ENCODE results near the gene NCOA1. TPM values are rescaled to one million over a fixed set of nuclear protein-coding genes. Genes with fewer than 3 reads are reported as not detected.

Gene NCOA1
- total RNA-seq, 1 donor from 2014 or later, result 29.0 TPM

GRCh38 chr2:24618680-24619079 is 127.6 kb downstream of the NCOA1 start:
- no peaks in the 10 kb centered on the region for H3K9me3 Mint-ChIP-seq (ENCODE audit: unreplicated experiment)
- DNase-seq (ENCODE audit: extremely low spot score, unreplicated experiment), result no peak
- no peaks in the 10 kb centered on the region for H3K36me3 Mint-ChIP-seq (ENCODE audit: unreplicated experiment)
- no peak overlapping the region for H3K27ac Mint-ChIP-seq (ENCODE audit: unreplicated experiment)
- H3K4me1 Mint-ChIP-seq (ENCODE audit: unreplicated experiment), result peaks cover 1% of the 10 kb centered on the region
- no peak overlapping the region for H3K4me3 Mint-ChIP-seq (ENCODE audit: unreplicated experiment)
- no peak for TF ChIP-seq CTCF (IDR thresholded peaks at IDR 0.05)
- no peaks in the 10 kb centered on the region for H3K27me3 Mint-ChIP-seq (ENCODE audit: unreplicated experiment)

GRCh38 chr2:24620936-24621335 is 129.9 kb downstream of the NCOA1 start:
- DNase-seq (ENCODE audit: extremely low spot score, unreplicated experiment), result no peak
- Mint-ChIP-seq H3K36me3 (ENCODE audit: unreplicated experiment) (no peaks in the 10 kb centered on the region), H3K27ac (ENCODE audit: unreplicated experiment) (no peak overlapping the region), H3K27me3 (ENCODE audit: unreplicated experiment) (no peaks in the 10 kb centered on the region), H3K4me1 (ENCODE audit: unreplicated experiment) (peaks cover 1% of the 10 kb centered on the region), H3K4me3 (ENCODE audit: unreplicated experiment) (no peak overlapping the region), H3K9me3 (ENCODE audit: unreplicated experiment) (no peaks in the 10 kb centered on the region)
- TF ChIP-seq CTCF (IDR thresholded peaks at IDR 0.05), result no peak

GRCh38 chr2:24621779-24622538 is 130.9 kb downstream of the NCOA1 start:
- no peaks in the 10 kb centered on the region for H3K27me3 Mint-ChIP-seq (ENCODE audit: unreplicated experiment)
- DNase-seq (ENCODE audit: extremely low spot score, unreplicated experiment), result no peak
- H3K4me1 Mint-ChIP-seq (ENCODE audit: unreplicated experiment), result peaks cover 1% of the 10 kb centered on the region
- no peak overlapping the region for H3K4me3 Mint-ChIP-seq (ENCODE audit: unreplicated experiment)
- TF ChIP-seq CTCF (IDR thresholded peaks at IDR 0.05), result no peak
- H3K9me3 Mint-ChIP-seq (ENCODE audit: unreplicated experiment), result no peaks in the 10 kb centered on the region
- H3K27ac Mint-ChIP-seq (ENCODE audit: unreplicated experiment), result no peak overlapping the region
- no peaks in the 10 kb centered on the region for H3K36me3 Mint-ChIP-seq (ENCODE audit: unreplicated experiment)

GRCh38 chr2:24623535-24623934 is 132.5 kb downstream of the NCOA1 start:
- Mint-ChIP-seq H3K9me3 (ENCODE audit: unreplicated experiment) (no peaks in the 10 kb centered on the region), H3K27me3 (ENCODE audit: unreplicated experiment) (no peaks in the 10 kb centered on the region), H3K27ac (ENCODE audit: unreplicated experiment) (no peak overlapping the region), H3K4me1 (ENCODE audit: unreplicated experiment) (peaks cover 1% of the 10 kb centered on the region), H3K36me3 (ENCODE audit: unreplicated experiment) (no peaks in the 10 kb centered on the region), H3K4me3 (ENCODE audit: unreplicated experiment) (no peak overlapping the region)
- no peak for DNase-seq (ENCODE audit: extremely low spot score, unreplicated experiment)
- TF ChIP-seq CTCF (IDR thresholded peaks at IDR 0.05), result no peak

GRCh38 chr2:24625728-24626127 is 134.7 kb downstream of the NCOA1 start:
- Mint-ChIP-seq H3K4me3 (ENCODE audit: unreplicated experiment) (no peak overlapping the region), H3K36me3 (ENCODE audit: unreplicated experiment) (no peaks in the 10 kb centered on the region), H3K9me3 (ENCODE audit: unreplicated experiment) (no peaks in the 10 kb centered on the region), H3K27me3 (ENCODE audit: unreplicated experiment) (no peaks in the 10 kb centered on the region), H3K4me1 (ENCODE audit: unreplicated experiment) (peaks cover 1% of the 10 kb centered on the region), H3K27ac (ENCODE audit: unreplicated experiment) (no peak overlapping the region)
- TF ChIP-seq CTCF (IDR thresholded peaks at IDR 0.05), result no peak
- no peak for DNase-seq (ENCODE audit: extremely low spot score, unreplicated experiment)

Data from osteocyte (in vitro differentiated cells).